NCI-H1930 (cell line): Measurements from ENCODE around the gene SYNJ2BP.
A peak's percentile ranks its signal among the peaks of the same experiment; 100 is the strongest.
"Not testable (repeated sequence)": the region's sequence is repeated elsewhere in the genome, so short reads cannot be mapped to it uniquely, and the experiment has no call there.

Experiments
- DNase-seq, 2 experiments: peaks; one replicate each; lab custom pipeline; 2025; lab: John Stamatoyannopoulos, UW

The SYNJ2BP gene

GRCh38 chr14:70416725-70417349 lies at the start of gene SYNJ2BP:
TSS of gene SYNJ2BP (minus strand) at chr14:70417090. CDS start at chr14:70416963, 127 bp downstream.
- peak; percentile 59 to 76 for DNase-seq

- no peak for DNase-seq
Measured at GRCh38 chr14:70454731-70455130, 37.8 kb upstream of the SYNJ2BP start.

GRCh38 chr14:70451874-70452273 lies 35.0 kb upstream of the SYNJ2BP start, which contains the start of gene ADAM21:
TSS of gene ADAM21 (plus strand) at chr14:70452174. CDS start at chr14:70457500, 5,326 bp downstream.
- no peak for DNase-seq

- DNase-seq, result no peak
Measured at GRCh38 chr14:70448633-70449340, 31.9 kb upstream of the SYNJ2BP start.

GRCh38 chr14:70442750-70443149 lies 25.9 kb upstream of the SYNJ2BP start:
- no peak for DNase-seq

GRCh38 chr14:70441641-70442040 lies 24.8 kb upstream of the SYNJ2BP start:
- no peak for DNase-seq

- DNase-seq, result no peak
Measured at GRCh38 chr14:70436867-70437266, 20.0 kb upstream of the SYNJ2BP start.

GRCh38 chr14:70426555-70426954 lies 9.7 kb upstream of the SYNJ2BP start:
- not testable (repeated sequence) for DNase-seq

- DNase-seq, result no peak
Measured at GRCh38 chr14:70425354-70425753, 8.5 kb upstream of the SYNJ2BP start.

GRCh38 chr14:70422538-70422937 lies 5.6 kb upstream of the SYNJ2BP start:
- no peak for DNase-seq

GRCh38 chr14:70419270-70419931 lies 2.5 kb upstream of the SYNJ2BP start:
- DNase-seq, result not testable (repeated sequence)

- DNase-seq, result peak in 1 of 2 experiments; percentile 28
Measured at GRCh38 chr14:70416338-70416724, 559 bp downstream of the SYNJ2BP start.

GRCh38 chr14:70415788-70416187 lies 1.1 kb downstream of the SYNJ2BP start:
- no peak for DNase-seq

GRCh38 chr14:70407621-70408020 lies 9.3 kb downstream of the SYNJ2BP start:
- no peak for DNase-seq

- not testable (repeated sequence) for DNase-seq
Measured at GRCh38 chr14:70406216-70406615, 10.7 kb downstream of the SYNJ2BP start.

GRCh38 chr14:70403335-70403734 lies 13.6 kb downstream of the SYNJ2BP start:
- DNase-seq, result not testable (repeated sequence)

- no peak for DNase-seq
Measured at GRCh38 chr14:70401643-70402042, 15.2 kb downstream of the SYNJ2BP start.

GRCh38 chr14:70398706-70399431 lies 18.0 kb downstream of the SYNJ2BP start:
- no peak for DNase-seq

- no peak for DNase-seq
Measured at GRCh38 chr14:70398280-70398679, 18.6 kb downstream of the SYNJ2BP start.

- no peak for DNase-seq
Measured at GRCh38 chr14:70397746-70398145, 19.1 kb downstream of the SYNJ2BP start.

GRCh38 chr14:70394674-70395306 lies 22.1 kb downstream of the SYNJ2BP start:
- no peak for DNase-seq

- no peak for DNase-seq
Measured at GRCh38 chr14:70392676-70393075, 24.2 kb downstream of the SYNJ2BP start.
